Sigmoid colon (tissue), 7 donors: Measurements from ENCODE around the gene RFC2. TPM values are rescaled to one million over a fixed set of nuclear protein-coding genes. Genes with fewer than 3 reads are reported as not detected.

ENCODE experiments used
- DNase-seq: peaks from one replicate; pipeline ENCODE4 v3.0.0-alpha.2; 2019
- H3K27ac ChIP-seq, 4 donors: fragments of 200-600 bp; sonication (generic); one replicate each; pipeline ENCODE4 v1.5.1; 2016 to 2019; ENCODE audit warnings: mild to moderate bottlenecking in 1 of 4
- H3K27me3 ChIP-seq, 3 donors: fragments of 200-600 bp; sonication (generic); one replicate each; pipeline ENCODE4 v1.5.1; 2019; ENCODE audit warnings: mild to moderate bottlenecking in 1 of 3
- H3K36me3 ChIP-seq, 4 donors: fragments of 200-600 bp; sonication (generic); one replicate each; pipeline ENCODE4 v1.5.1; 2016 to 2019
- H3K4me1 ChIP-seq, 4 donors: fragments of 200-600 bp; sonication (generic); one replicate each; pipeline ENCODE4 v1.5.1; 2017 to 2019
- H3K4me3 ChIP-seq, 4 donors: fragments of 200-600 bp; sonication (generic); one replicate each; pipeline ENCODE4 v1.5.1; 2017 to 2019; ENCODE audit warnings: mild to moderate bottlenecking in 2 of 4, moderate library complexity in 1 of 4
- H3K9me3 ChIP-seq, 4 donors: fragments of 200-600 bp in 3 of 4; sonication (generic) in 3 of 4; one replicate each; pipeline versions ENCODE4 v1.5.1 to v1.6.1; 2013 to 2019
- CTCF ChIP-seq, 4 experiments: fragments of 450-650 bp in 3 of 4; fragments of 200-600 bp in 1 of 4; IDR thresholded peaks; one replicate each; pipeline ENCODE4 v1.5.1; 2016 to 2019; ENCODE audit warnings: antibody characterized with exemption in 4 of 4, mild to moderate bottlenecking in 3 of 4, moderate library complexity in 2 of 4
- EP300 ChIP-seq, 4 donors: sonication (generic); formaldehyde crosslinking; IDR thresholded peaks; one replicate each; pipeline ENCODE4 v1.6.1; 2017; ENCODE audit warnings: antibody characterized with exemption in 4 of 4
- POLR2A ChIP-seq, 2 donors: fragments of 450-650 bp; IDR thresholded peaks; one replicate each; pipeline ENCODE4 v1.6.1; 2016; ENCODE audit warnings: antibody characterized with exemption in 2 of 2, mild to moderate bottlenecking in 2 of 2, moderate library complexity in 2 of 2
- POLR2AphosphoS5 ChIP-seq, 4 donors: sonication (generic); formaldehyde crosslinking; IDR thresholded peaks; one replicate each; pipeline ENCODE4 v1.6.1; 2017; ENCODE audit warnings: antibody characterized with exemption in 4 of 4
- WGBS, 2 donors: extraction: QIAGEN DNeasy Blood & Tissue Kit; methylation state at CpG; one replicate each; pipeline ENCODE4 v1.1.7; 2013; 5-methylcytosine and 5-hydroxymethylcytosine counted together
- intact Hi-C: fragments of 100-400 bp; cut with DNase I; formaldehyde crosslinking; loops from one replicate; pipeline ENCODE4 v1.15.1; 2023
- polyA plus RNA-seq, 3 donors: library from polyadenylated mRNA; stranded (reverse); fragments of 200-250 nt; gene quantifications; one replicate each; pipeline ENCODE4 v1.2.3, GENCODE V29; 2013
- total RNA-seq, 4 donors: library from RNA; depleted of rRNA; stranded (reverse); fragments of >200 nt; gene quantifications; one replicate each; pipeline ENCODE4 v1.1.0, GENCODE V29; 2016
- donor health status: healthy with polysubstance abuse.
- donor health status: Bipolar disorder and iron deficiency.
- donor health status: healthy.

Gene RFC2
- total and polyA plus RNA-seq, 7 donors: 3.3 to 30.0 (median 17.8) TPM

DNA sequence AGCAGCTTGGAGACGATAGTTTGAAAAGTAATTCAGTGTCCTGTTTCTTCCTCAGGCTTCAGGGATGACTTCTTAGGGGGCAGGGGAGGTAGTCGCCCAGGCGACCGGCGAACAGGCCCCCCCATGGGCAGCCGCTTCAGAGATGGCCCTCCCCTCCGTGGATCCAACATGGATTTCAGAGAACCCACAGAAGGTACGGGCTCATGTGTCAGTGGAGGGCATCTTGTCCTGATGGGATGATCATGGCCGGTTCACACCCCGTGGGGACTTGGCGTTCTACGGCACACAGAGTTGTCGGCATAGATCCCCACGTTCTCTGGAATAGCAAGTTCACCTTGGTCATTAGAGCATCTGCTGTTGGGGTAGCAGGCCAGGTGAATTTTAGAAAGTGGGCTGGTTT lies 59.5 kb downstream of the RFC2 start:
- no peaks in the 10 kb centered on the region for H3K4me1 ChIP-seq
- 94 to 95% methylated on average over 14 of the region's 14 CpGs for WGBS, 2 donors
- H3K27me3 ChIP-seq: no peaks in the 10 kb centered on the region
- intact Hi-C loops: no loop called here
- H3K36me3 ChIP-seq: peaks cover 42 to 79% (median 50%) of the 10 kb centered on the region in 4 donors
- no peak for DNase-seq
- no peaks in the 10 kb centered on the region for H3K9me3 ChIP-seq
- TF ChIP-seq CTCF (IDR thresholded peaks at IDR 0.05) (no peak), EP300 (IDR thresholded peaks at IDR 0.05) (no peak), POLR2AphosphoS5 (IDR thresholded peaks at IDR 0.05) (no peak), POLR2A (IDR thresholded peaks at IDR 0.05) (no peak)
- H3K4me3 ChIP-seq: no peak overlapping the region
- no peak overlapping the region for H3K27ac ChIP-seq

- DNase-seq: no peak
- H3K36me3 ChIP-seq: peaks cover 46 to 87% (median 56%) of the 10 kb centered on the region in 4 donors
- no peak for TF ChIP-seq POLR2AphosphoS5 (IDR thresholded peaks at IDR 0.05)
- no peak for TF ChIP-seq CTCF (IDR thresholded peaks at IDR 0.05)
- no peak for TF ChIP-seq EP300 (IDR thresholded peaks at IDR 0.05)
- TF ChIP-seq POLR2A (IDR thresholded peaks at IDR 0.05): no peak
- H3K9me3 ChIP-seq: no peaks in the 10 kb centered on the region
- H3K4me1 ChIP-seq: peaks cover 0 to 3% (median under 1%) of the 10 kb centered on the region in 4 donors
- WGBS, 2 donors: 92 to 95% methylated on average over 7 of the region's 7 CpGs
- H3K4me3 ChIP-seq: no peak overlapping the region
- no peaks in the 10 kb centered on the region for H3K27me3 ChIP-seq
- intact Hi-C loops: no loop called here
- no peak overlapping the region for H3K27ac ChIP-seq
These were observed 60.3 kb downstream of the RFC2 start for GRCh38 chr7:74193913-74194312.

DNA sequence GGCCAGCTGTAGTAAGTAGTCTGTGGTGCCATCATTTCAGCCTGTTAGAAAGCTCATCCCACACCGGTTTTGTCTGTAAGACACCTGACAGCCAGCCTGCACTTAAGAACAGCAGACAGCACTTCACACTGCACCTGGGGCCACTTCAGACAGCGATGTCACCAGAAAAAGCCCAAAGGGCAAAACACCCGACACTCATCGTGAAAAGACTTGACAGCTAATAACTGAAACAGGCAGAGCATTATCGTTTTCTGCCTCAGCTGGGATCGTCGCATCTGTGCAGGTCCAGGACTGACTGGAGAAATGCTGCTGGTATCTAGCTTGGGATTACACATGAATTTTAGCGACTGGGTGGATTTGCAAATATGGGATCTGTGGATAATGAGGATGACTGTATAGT lies 61.1 kb downstream of the RFC2 start:
- no peak for TF ChIP-seq CTCF (IDR thresholded peaks at IDR 0.05)
- no peak for TF ChIP-seq POLR2A (IDR thresholded peaks at IDR 0.05)
- no peak for TF ChIP-seq EP300 (IDR thresholded peaks at IDR 0.05)
- no peak for TF ChIP-seq POLR2AphosphoS5 (IDR thresholded peaks at IDR 0.05)
- H3K27ac ChIP-seq: no peak overlapping the region
- intact Hi-C loops: no loop called here

DNA sequence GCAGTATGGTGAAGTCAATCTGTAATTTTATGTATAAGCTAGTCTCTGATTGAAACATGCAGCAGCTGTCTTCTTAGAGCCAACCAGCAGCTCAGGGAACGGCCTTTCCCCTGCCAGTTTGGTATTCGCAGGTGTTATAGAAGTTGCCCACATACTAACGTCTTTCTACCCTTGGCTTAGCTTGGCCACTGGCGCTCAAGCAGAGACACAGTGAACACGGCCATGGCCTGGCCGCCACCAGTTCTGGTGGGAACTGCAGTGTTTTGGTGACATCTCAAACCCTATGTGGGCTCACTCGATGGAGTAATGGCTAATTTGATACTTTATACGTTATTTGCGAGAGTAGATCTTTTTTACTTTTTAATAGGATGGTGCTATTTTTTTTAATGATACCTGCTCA lies 63.0 kb downstream of the RFC2 start:
- WGBS, 2 donors: 92 to 93% methylated on average over 9 of the region's 9 CpGs
- TF ChIP-seq POLR2A (IDR thresholded peaks at IDR 0.05): no peak
- TF ChIP-seq CTCF (IDR thresholded peaks at IDR 0.05): no peak
- TF ChIP-seq POLR2AphosphoS5 (IDR thresholded peaks at IDR 0.05): no peak
- no peak for TF ChIP-seq EP300 (IDR thresholded peaks at IDR 0.05)
- Histone ChIP-seq H3K9me3 (no peaks in the 10 kb centered on the region), H3K27ac (no peak overlapping the region), H3K36me3 (peaks cover 46 to 83% (median 58%) of the 10 kb centered on the region in 4 donors), H3K4me1 (peaks cover 0 to 29% (median 26%) of the 10 kb centered on the region in 4 donors), H3K27me3 (no peaks in the 10 kb centered on the region), H3K4me3 (no peak overlapping the region)
- intact Hi-C loops: no loop called here
- DNase-seq: peak; percentile 22

More for the DNA sequence above, 61.1 kb downstream of the RFC2 start:
- Histone ChIP-seq H3K9me3 (no peaks in the 10 kb centered on the region), H3K4me3 (no peak overlapping the region), H3K4me1 (peaks cover 0 to 12% (median 8%) of the 10 kb centered on the region in 4 donors), H3K27me3 (no peaks in the 10 kb centered on the region), H3K36me3 (peaks cover 46 to 95% (median 62%) of the 10 kb centered on the region in 4 donors)
- 90 to 92% methylated on average over 8 of the region's 8 CpGs for WGBS, 2 donors
- peak; percentile 39 for DNase-seq

DNA sequence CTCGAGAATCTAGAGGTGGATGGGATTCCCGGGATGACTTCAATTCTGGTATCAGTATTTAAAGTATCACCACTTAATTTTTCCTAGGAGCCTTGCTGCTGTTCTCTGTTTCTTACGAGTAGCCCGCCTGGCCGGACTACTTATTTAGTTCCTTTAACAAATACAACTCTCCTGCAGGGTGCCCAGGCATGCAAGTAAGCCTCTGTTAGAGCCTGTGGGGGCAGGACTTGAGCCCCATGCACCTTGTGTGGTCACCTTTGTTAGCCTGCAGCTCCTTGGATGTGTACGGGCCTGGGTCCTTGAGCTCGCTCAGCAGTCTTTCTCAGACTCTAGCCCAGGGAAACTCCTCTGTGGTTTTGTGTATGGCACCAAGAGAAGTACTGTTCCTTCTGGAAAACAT lies 63.9 kb downstream of the RFC2 start:
- Histone ChIP-seq H3K4me1 (peaks cover 0 to 39% (median 36%) of the 10 kb centered on the region in 4 donors), H3K27ac (no peak overlapping the region), H3K4me3 (no peak overlapping the region), H3K9me3 (no peaks in the 10 kb centered on the region), H3K27me3 (no peaks in the 10 kb centered on the region), H3K36me3 (peaks cover 46 to 74% (median 54%) of the 10 kb centered on the region in 4 donors)
- TF ChIP-seq CTCF (IDR thresholded peaks at IDR 0.05) (no peak), POLR2A (IDR thresholded peaks at IDR 0.05) (no peak), EP300 (IDR thresholded peaks at IDR 0.05) (no peak), POLR2AphosphoS5 (IDR thresholded peaks at IDR 0.05) (no peak)
- peak; percentile 46 for DNase-seq
- intact Hi-C loops: no loop called here
- WGBS, 2 donors: 95% methylated on average over 7 of the region's 7 CpGs
